Measurements from ENCODE around the gene EYS. TPM values are rescaled to one million over a fixed set of nuclear protein-coding genes. Genes with fewer than 3 reads are reported as not detected.

EYS gene
- total and polyA plus RNA-seq, 8 donors, result 0.55 to 0.58 TPM; not detected in 6

DNA sequence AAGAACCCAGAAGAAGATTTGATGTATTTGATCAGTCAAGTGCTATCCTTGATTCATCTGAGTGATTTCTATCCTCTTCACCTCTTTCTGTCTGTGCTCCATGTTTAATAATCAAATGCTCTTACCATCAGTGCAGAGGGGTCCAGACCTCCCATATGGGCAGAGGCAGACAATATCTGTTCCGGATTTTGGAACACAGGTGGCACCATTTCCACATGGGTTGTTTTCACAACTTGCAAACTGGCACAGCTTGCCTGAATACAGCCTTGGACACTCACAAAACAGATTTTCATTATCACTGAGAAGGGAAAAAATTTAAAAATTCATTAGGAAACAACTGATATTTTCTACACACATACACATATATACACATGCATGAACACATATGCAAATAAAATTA is 1843.0 kb downstream of the EYS start:
- intact Hi-C loops (cut with DNase I; ENCODE audit: low total_unique reads), result no loop called here
- WGBS, 5 donors, result 64 to 85% (median 77%) methylated on average over 1 of the region's 1 CpG
- H3K9me3 ChIP-seq, result no peaks in the 10 kb centered on the region
- no peaks in the 10 kb centered on the region for H3K4me1 ChIP-seq
- no peak for TF ChIP-seq EP300 (IDR thresholded peaks at IDR 0.05)
- no peaks in the 10 kb centered on the region for H3K27me3 ChIP-seq
- H3K27ac ChIP-seq, result no peak overlapping the region
- no peak for DNase-seq
- H3K36me3 ChIP-seq, result no peaks in the 10 kb centered on the region
- no peak overlapping the region for H3K4me3 ChIP-seq

DNA sequence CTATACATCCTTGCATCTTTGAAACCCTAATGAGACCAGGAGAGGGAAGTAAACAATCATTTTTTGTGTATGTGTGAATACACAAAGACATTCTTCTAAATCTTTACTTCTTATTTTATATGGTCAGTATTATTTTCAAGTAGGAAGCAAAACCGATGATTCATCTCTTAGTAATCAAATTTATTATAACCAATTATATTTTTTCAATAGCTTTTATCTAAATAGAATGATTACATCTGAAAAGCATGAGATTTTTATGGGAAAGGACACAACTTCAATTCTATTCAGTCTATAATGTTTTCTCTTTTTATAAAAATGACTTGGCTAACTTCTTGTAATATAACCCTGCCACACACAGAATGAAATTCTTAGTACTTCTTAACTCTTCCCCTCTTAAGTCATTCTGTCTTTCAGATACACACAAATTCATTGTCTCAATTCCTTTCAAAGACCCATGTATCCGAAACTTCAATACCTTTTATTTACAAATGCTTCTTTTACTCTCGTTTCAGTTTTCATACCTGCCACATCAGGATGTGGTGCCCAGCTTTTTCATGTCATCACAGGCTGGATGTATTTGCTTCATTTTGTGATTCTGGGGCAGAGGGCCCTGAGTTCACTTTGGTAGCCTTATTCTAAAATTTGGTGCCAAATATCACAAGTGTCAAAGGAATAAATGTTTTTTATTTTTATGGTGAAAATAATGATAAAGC is 1844.4 kb downstream of the EYS start:
- H3K4me1 ChIP-seq, result no peaks in the 10 kb centered on the region

DNA sequence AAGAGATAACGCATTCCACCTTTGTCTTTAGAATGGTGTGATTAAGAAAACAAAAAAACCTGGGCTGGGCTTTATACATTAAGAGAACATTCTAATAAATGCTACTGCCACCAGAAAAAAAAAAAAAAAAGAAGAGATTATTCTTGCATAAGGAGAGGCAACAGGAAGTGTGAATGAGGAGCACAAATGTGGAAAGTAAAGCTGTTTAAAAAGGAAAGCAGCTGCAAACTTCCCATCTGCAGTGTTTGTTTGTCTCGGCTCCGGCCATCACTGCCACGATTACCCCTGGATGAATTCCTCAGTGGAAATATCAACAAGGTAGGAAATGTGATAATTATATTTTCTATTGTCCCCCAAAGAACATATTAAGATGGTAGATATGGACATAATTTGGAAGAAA is 1847.5 kb downstream of the EYS start:
- no peaks in the 10 kb centered on the region for H3K27me3 ChIP-seq
- no peak overlapping the region for H3K27ac ChIP-seq
- TF ChIP-seq POLR2AphosphoS5 (IDR thresholded peaks at IDR 0.05) (no peak), POLR2A (IDR thresholded peaks at IDR 0.05) (no peak), EP300 (IDR thresholded peaks at IDR 0.05) (no peak)
- TF ChIP-seq, protein P1, sequence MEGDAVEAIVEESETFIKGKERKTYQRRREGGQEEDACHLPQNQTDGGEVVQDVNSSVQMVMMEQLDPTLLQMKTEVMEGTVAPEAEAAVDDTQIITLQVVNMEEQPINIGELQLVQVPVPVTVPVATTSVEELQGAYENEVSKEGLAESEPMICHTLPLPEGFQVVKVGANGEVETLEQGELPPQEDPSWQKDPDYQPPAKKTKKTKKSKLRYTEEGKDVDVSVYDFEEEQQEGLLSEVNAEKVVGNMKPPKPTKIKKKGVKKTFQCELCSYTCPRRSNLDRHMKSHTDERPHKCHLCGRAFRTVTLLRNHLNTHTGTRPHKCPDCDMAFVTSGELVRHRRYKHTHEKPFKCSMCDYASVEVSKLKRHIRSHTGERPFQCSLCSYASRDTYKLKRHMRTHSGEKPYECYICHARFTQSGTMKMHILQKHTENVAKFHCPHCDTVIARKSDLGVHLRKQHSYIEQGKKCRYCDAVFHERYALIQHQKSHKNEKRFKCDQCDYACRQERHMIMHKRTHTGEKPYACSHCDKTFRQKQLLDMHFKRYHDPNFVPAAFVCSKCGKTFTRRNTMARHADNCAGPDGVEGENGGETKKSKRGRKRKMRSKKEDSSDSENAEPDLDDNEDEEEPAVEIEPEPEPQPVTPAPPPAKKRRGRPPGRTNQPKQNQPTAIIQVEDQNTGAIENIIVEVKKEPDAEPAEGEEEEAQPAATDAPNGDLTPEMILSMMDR (IDR thresholded peaks at IDR 0.05), result no peak
- intact Hi-C loops (cut with DNase I; ENCODE audit: low total_unique reads), result no loop called here
- H3K4me1 ChIP-seq, result no peaks in the 10 kb centered on the region
- no peak overlapping the region for H3K4me3 ChIP-seq
- H3K9me3 ChIP-seq, result no peaks in the 10 kb centered on the region
- DNase-seq, result no peak
- WGBS, 5 donors, result 21 to 41% (median 36%) methylated on average over 4 of the region's 4 CpGs
- no peaks in the 10 kb centered on the region for H3K36me3 ChIP-seq

More for the DNA sequence above, 1844.4 kb downstream of the EYS start:
- Histone ChIP-seq H3K27ac (no peak overlapping the region), H3K4me3 (no peak overlapping the region), H3K36me3 (no peaks in the 10 kb centered on the region), H3K9me3 (no peaks in the 10 kb centered on the region), H3K27me3 (no peaks in the 10 kb centered on the region)
- TF ChIP-seq EP300 (IDR thresholded peaks at IDR 0.05) (no peak), POLR2A (IDR thresholded peaks at IDR 0.05) (no peak), POLR2AphosphoS5 (IDR thresholded peaks at IDR 0.05) (no peak)
- TF ChIP-seq, protein P1 (IDR thresholded peaks at IDR 0.05), result no peak
- WGBS, 5 donors, result 59 to 71% (median 63%) methylated on average over 3 of the region's 3 CpGs
- intact Hi-C loops (cut with DNase I; ENCODE audit: low total_unique reads), result no loop called here
- DNase-seq, result no peak

DNA sequence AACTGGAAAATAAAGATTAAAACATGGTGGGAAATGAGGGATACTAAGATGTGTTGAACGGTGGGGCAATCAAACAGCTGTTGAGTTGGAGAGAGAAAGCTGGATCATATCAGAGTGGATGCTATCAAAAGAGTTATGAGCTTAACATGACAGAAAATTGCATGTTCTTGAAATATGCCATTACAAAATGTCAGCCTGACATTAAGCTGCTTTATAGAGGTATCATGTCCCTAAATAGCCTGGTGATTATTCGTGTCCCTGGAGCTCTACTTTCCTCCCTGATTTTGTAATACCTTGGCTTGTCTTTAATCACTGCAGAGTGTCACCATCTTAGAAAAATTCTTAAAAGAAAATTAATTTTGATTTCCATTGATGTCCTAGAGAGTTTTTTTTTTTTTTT is 1848.3 kb downstream of the EYS start:
- Histone ChIP-seq H3K27ac (no peak overlapping the region), H3K4me3 (no peak overlapping the region), H3K36me3 (no peaks in the 10 kb centered on the region), H3K4me1 (no peaks in the 10 kb centered on the region), H3K27me3 (no peaks in the 10 kb centered on the region), H3K9me3 (no peaks in the 10 kb centered on the region)
- TF ChIP-seq POLR2A (IDR thresholded peaks at IDR 0.05) (no peak), EP300 (IDR thresholded peaks at IDR 0.05) (no peak), POLR2AphosphoS5 (IDR thresholded peaks at IDR 0.05) (no peak)
- TF ChIP-seq, protein P1 (IDR thresholded peaks at IDR 0.05), result no peak
- WGBS, 5 donors, result 64 to 87% (median 80%) methylated on average over 2 of the region's 2 CpGs
- intact Hi-C loops (cut with DNase I; ENCODE audit: low total_unique reads), result no loop called here
- DNase-seq, result no peak

DNA sequence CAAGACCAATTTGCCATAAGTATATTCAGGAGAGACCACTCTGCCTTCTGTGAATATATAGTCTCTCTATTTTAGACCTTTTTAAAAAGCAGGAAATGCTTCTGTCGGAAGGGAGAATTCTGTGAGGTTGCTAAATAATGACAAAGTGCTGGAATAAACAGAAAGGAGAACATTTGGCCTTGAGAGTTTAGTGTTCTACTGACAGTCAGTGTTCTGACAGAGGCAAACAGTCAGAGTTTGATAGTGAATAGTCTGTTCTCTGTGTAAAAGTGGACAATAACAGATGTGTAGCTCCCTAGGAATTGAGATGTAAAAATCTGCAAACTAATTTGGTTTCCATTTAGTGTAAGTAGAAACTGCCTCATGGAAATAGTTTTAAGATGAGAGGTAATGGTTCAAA is 1850.8 kb downstream of the EYS start:
- intact Hi-C loops (cut with DNase I; ENCODE audit: low total_unique reads), result no loop called here
- no peaks in the 10 kb centered on the region for H3K36me3 ChIP-seq
- no peaks in the 10 kb centered on the region for H3K27me3 ChIP-seq
- no peak overlapping the region for H3K4me3 ChIP-seq
- no peaks in the 10 kb centered on the region for H3K4me1 ChIP-seq
- H3K9me3 ChIP-seq, result no peaks in the 10 kb centered on the region
- DNase-seq, result no peak
- WGBS, 5 donors, result 33 to 58% (median 45%) methylated on average over 1 of the region's 1 CpG
- H3K27ac ChIP-seq, result no peak overlapping the region
- TF ChIP-seq POLR2AphosphoS5 (IDR thresholded peaks at IDR 0.05) (no peak), EP300 (IDR thresholded peaks at IDR 0.05) (no peak), POLR2A (IDR thresholded peaks at IDR 0.05) (no peak)
- TF ChIP-seq, protein P1 (IDR thresholded peaks at IDR 0.05), result no peak

Measured in stomach (tissue), 9 donors.